22Rv1 (cell line): Measurements from ENCODE around the gene NR1I2.

Source experiments
- CTCF ChIP-seq: fragments of 450-650 bp; IDR thresholded peaks from 2 replicates; pipeline ENCODE4 v1.5.1; 2017; ENCODE audit warnings: mild to moderate bottlenecking
- ZFX ChIP-seq: fragments of 450-650 bp; IDR thresholded peaks from 2 replicates; pipeline ENCODE4 v1.6.1; 2017; ENCODE audit warnings: antibody characterized with exemption, borderline replicate concordance

- no peak for TF ChIP-seq CTCF
- no peak for TF ChIP-seq ZFX
Measured at GRCh38 chr3:119794971-119795612, 13.2 kb downstream of the NR1I2 start.
